H7 (cell line): ENCODE data around the gene COL2A1. TPM values are rescaled to one million over a fixed set of nuclear protein-coding genes. Genes with fewer than 3 reads are reported as not detected.

ENCODE experiments used
- DNase-seq: peaks from one replicate; pipeline ENCODE4 v3.0.0; 2012
- H3K27me3 ChIP-seq: 2 replicates; pipeline ENCODE4 v1.6.0; 2011; ENCODE audit warnings: mild to moderate bottlenecking, low read length; ENCODE audit not compliant: control insufficient read depth, insufficient read depth
- H3K36me3 ChIP-seq: replicated peaks from 2 replicates; pipeline ENCODE4 v1.5.1; 2011; ENCODE audit warnings: low read length; ENCODE audit not compliant: control insufficient read depth, insufficient read depth
- H3K4me3 ChIP-seq: 2 replicates; pipeline ENCODE4 v1.5.1; 2011; ENCODE audit warnings: low read depth, mild to moderate bottlenecking, control low read depth, low read length, moderate library complexity; ENCODE audit not compliant: insufficient read depth
- total RNA-seq: library from RNA; depleted of rRNA; stranded (reverse); fragments of >200 nt; shearing (Covaris generic); gene quantifications from 2 replicates; pipeline ENCODE4 v1.2.3, GENCODE V29; 2014

COL2A1 gene
- total RNA-seq, 1 experiment from 2014 or later, result 2.0 TPM

- peak; percentile 12 for DNase-seq
- H3K4me3 ChIP-seq, result no peak overlapping the region
- peaks cover 97% of the 10 kb centered on the region for H3K27me3 ChIP-seq
- H3K36me3 ChIP-seq, result no peaks in the 10 kb centered on the region
These were observed 20.5 kb upstream of the COL2A1 start for GRCh38 chr12:48024735-48025134.

GRCh38 chr12:48023386-48023785 lies 19.1 kb upstream of the COL2A1 start:
- H3K36me3 ChIP-seq, result no peaks in the 10 kb centered on the region
- peaks cover 97% of the 10 kb centered on the region for H3K27me3 ChIP-seq
- DNase-seq, result peak; percentile 37
- no peak overlapping the region for H3K4me3 ChIP-seq

DNA sequence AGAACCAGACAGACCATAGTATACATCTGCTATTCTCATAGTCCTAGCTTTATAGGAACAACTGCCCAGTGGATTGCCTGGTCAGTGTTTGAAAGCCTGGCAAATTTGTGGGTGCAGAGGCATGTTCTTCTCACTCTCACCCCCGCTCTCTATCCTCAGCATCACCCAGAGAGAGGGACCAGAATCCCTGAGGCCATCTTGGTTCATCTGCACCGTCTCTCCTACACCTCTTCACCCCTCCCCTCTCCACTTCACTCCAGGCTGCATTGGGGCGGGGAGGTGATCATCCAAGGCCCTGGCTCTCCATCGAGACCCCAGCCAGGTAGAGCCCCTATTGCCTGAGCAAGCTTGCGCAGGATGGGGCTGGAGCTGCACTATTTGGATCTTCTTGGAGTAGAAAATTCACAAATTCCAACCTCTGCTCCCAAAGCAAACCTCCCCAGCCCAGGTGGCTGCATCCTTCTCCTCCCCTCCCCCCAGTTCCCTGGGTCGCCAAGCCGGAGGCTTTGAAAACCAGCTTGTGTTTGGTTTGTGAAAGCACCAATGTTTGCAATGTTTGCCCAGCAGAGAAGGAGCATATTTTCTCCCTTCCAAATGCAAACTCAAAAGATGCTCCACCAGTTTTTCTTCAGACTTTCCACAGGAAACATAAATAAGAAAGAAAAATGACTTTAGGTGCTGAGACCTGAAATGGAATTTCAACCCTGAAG lies 18.6 kb upstream of the COL2A1 start:
- Histone ChIP-seq H3K36me3 (no peaks in the 10 kb centered on the region), H3K4me3 (no peak overlapping the region), H3K27me3 (peaks cover 98% of the 10 kb centered on the region)
- peak; percentile 55 for DNase-seq

DNA sequence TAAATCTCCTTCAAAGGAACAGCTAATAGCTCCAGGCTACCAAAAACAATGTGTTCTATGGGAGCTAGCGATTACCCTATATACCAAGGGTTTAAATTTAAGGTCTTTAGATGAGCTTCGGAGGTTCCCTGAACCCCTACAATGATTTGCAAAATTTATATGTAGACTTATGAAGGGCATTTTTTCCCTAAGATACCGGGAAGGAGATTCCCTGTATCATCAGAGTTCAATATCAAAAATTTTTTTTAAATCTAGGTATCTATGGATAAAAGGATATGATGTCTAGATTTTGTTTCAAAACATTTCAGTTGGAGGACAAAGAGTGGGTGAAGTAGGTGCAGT lies 17.9 kb upstream of the COL2A1 start:
- Histone ChIP-seq H3K27me3 (peaks cover 98% of the 10 kb centered on the region), H3K4me3 (no peak overlapping the region), H3K36me3 (no peaks in the 10 kb centered on the region)
- no peak for DNase-seq

DNA sequence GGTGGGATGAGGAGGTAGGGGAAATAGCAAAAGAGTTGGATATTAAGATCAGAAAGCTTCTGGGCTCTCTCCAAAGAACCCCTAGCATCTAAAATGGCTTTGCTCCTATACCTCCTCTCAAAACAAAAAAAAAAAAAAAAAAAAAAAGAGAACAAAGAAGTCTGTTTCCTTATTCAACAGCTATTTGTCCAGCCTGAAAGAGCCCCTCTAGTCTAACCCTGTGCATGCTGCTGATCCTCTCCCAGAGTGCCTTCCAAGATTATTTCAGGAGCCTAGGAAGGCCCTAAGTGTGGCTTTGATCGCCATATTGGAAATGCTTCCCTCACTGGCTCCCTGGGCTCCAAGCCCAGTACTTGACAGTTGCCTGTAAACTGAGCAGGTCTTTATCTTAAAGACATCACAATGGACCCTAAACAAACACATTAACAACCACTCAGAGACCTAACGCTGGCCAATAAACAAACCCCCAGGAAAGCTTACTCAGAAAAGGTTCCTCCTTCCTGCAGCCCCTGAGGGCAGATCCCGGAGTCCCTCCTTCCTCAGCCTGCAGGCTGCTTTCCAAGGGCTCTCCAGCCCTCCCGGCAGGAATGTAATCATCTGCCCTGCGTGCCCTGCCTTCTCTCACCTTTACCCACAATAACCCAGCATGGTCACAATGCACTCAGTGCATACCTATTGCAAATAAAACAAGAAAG lies 17.4 kb upstream of the COL2A1 start:
- Histone ChIP-seq H3K36me3 (no peaks in the 10 kb centered on the region), H3K27me3 (peaks cover 98% of the 10 kb centered on the region), H3K4me3 (no peak overlapping the region)
- DNase-seq, result peak; percentile 89

DNA sequence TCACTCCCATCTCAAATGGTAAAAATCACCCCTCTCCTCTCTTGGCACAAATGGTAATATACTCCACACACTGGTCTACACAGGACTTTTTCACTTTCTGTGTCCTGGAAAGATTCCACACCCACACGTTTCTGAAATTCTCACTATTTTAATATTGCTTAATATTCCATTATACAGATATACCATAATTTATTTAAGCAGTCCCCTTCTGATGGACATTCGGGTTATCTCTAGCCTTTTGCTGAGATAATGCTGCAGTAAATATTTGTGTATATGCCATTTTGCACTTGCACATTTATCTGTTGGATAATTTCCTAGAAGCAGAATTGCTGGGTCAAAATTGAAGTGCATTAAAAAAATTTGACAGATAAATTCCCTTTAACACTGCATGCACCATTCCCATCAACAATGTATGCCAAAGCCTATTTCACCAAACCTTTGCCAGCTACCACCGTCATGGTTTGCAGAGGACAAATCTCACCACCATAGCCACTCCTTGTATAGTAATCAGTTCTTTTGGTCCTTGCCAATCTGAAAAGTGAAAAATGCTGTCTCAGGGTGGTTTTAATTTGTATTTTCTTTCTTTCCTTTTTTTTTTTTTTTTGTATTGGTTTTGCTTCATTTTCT lies 15.5 kb upstream of the COL2A1 start:
- no peak for DNase-seq
- Histone ChIP-seq H3K27me3 (peaks cover 96% of the 10 kb centered on the region), H3K4me3 (no peak overlapping the region), H3K36me3 (no peaks in the 10 kb centered on the region)

DNA sequence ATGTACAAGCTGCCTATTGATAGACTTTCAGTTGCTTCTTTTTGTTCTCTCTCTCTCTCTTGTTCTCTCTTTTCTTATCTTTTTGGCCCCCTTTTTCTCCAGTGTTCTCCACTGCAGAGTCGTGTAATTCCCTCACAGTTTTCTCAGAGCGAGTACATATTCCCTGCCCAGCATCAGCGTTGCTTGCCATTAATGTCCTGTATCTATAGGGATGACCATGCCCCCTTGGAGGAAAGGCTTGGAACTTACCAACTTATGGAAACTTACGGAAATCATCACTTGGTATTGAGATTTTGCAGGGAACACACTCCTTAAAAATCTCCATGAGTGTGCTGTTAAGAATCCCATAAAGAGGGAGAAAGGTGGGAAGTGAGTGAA lies 14.3 kb upstream of the COL2A1 start:
- no peak for DNase-seq
- peaks cover 96% of the 10 kb centered on the region for H3K27me3 ChIP-seq
- H3K36me3 ChIP-seq, result no peaks in the 10 kb centered on the region

DNA sequence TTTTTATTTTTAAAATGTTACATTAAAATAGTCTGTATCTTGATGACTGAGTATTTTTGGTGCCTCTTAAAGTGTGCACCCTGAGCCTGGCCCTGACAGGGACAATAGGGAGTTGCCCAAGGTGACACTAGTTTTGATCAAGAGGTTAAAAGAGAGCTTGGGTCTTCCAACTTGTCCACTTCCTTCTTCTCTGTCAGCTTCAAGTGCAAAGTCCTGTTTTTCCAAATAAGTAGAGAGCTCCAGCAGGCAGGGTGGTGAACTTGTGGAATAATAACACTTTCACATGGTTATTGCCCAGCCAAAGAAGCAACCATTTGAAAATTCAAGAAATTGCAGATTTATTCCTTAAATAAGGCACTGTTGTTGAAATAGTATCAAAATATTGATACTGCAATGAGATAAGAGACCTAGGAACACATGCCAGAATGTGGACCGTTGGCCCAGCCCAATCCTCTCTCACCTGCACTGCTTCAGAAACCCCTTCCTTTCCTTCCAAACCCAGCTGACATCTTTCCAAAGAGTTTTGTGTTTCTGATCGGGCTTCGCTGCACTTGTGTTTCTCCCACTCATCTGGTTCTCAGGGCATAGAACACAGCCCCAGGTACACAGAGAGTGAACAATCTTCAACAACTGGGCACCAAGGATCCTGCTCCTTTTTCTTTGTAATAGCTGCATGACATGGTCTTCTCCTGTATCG lies 13.8 kb upstream of the COL2A1 start:
- no peak overlapping the region for H3K4me3 ChIP-seq
- peaks cover 96% of the 10 kb centered on the region for H3K27me3 ChIP-seq
- DNase-seq, result no peak
- no peaks in the 10 kb centered on the region for H3K36me3 ChIP-seq

More for the DNA sequence above, 14.3 kb upstream of the COL2A1 start:
- no peak overlapping the region for H3K4me3 ChIP-seq

DNA sequence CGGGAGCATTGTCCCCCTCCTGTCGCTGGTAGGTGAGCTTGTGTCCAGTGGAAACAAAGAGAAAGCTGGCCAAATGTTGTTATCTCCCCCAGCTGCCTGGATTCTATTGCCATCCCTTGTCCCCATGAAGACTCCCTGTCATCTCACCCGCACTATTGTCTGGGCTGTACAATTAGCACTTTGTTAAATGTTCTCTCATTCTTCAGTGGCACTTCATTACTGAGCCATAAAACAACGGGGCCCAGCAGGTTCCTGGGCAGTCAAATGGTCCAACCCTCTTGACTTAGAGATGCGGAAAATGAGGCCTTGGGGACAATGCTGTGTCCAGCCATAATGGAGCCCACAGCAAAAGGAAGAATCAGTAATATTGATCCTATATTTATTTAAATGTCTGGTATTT lies 13.2 kb upstream of the COL2A1 start:
- Histone ChIP-seq H3K36me3 (no peaks in the 10 kb centered on the region), H3K4me3 (no peak overlapping the region), H3K27me3 (peaks cover 96% of the 10 kb centered on the region)
- DNase-seq, result no peak

DNA sequence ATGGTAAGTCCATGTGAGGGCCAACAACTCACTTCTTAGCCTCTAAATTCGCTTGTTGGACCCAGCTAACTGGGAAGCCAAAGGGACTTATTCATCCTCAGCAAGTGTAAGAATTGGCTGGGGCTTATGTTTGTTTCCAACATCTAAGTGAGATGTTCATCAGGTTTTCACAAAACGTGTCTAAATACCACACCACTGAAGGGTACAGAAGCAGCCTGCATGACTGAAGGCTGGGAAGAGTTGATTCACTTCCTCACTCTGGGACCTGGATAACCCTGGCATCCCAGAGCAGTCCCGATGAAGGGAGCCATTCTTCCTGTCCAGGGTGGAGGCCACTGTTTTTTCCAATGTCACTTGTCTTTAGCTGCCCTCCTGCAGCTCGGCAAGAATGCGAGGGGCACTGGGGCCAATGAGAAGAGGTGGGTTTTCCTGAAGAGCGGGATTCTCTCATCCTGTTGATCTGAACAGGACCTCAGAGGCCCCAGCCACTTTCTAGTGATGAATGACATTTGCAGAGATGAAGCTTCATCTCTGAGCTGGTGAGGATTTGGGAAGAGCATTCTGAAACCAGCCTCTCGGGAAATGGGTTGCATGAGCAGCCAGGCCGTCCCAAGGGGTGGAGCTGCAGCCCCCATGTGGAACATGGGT lies 12.2 kb upstream of the COL2A1 start:
- Histone ChIP-seq H3K4me3 (no peak overlapping the region), H3K36me3 (no peaks in the 10 kb centered on the region), H3K27me3 (peaks cover 96% of the 10 kb centered on the region)
- DNase-seq, result no peak

DNA sequence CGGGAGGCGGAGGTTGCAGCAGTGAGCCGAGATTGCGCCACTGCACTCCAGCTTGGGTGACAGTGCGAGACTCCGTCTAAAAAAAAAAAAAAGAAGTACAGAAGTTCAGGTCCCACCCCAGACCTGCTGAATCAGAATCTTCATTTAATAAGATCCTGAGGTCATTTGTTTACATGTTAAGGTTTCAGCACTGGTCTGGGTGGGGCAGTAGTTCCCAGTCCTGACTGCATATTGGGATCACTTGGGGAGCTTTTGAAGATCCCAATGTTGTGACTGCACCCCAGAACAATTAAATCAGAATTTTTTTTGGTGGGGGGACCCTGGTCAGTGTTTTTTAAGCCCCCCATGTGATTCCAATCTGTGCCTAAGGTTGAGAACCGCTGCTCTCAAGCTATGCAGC lies 11.7 kb upstream of the COL2A1 start:
- peaks cover 96% of the 10 kb centered on the region for H3K27me3 ChIP-seq

GRCh38 chr12:48015129-48015528 lies 10.9 kb upstream of the COL2A1 start:
- Histone ChIP-seq H3K27me3 (peaks cover 97% of the 10 kb centered on the region), H3K4me3 (no peak overlapping the region)
- DNase-seq, result no peak

More for the DNA sequence above, 11.7 kb upstream of the COL2A1 start:
- Histone ChIP-seq H3K36me3 (no peaks in the 10 kb centered on the region), H3K4me3 (no peak overlapping the region)
- no peak for DNase-seq

GRCh38 chr12:48013287-48013686 lies 9.0 kb upstream of the COL2A1 start:
- DNase-seq, result no peak
- H3K27me3 ChIP-seq, result peaks cover 97% of the 10 kb centered on the region
- no peak overlapping the region for H3K4me3 ChIP-seq
- H3K36me3 ChIP-seq, result no peaks in the 10 kb centered on the region

More at GRCh38 chr12:48015129-48015528, 10.9 kb upstream of the COL2A1 start:
- no peaks in the 10 kb centered on the region for H3K36me3 ChIP-seq

- Histone ChIP-seq H3K27me3 (peaks cover 97% of the 10 kb centered on the region), H3K4me3 (no peak overlapping the region), H3K36me3 (no peaks in the 10 kb centered on the region)
- DNase-seq, result no peak
These were observed 7.8 kb upstream of the COL2A1 start for GRCh38 chr12:48012070-48012469.
